HG02678 (cell line): ENCODE measurements around the gene DAPK2.

ENCODE experiments used
- ATAC-seq: cut with Tn5 transposase; IDR thresholded peaks from one replicate; pipeline ENCODE4 v1.9.1; 2021; ENCODE audit warnings: mild to moderate bottlenecking, moderate library complexity; ENCODE audit not compliant: unreplicated experiment

The DAPK2 gene

GRCh38 chr15:63998489-63998888 lies 47.8 kb downstream of the DAPK2 start:
- no peak for ATAC-seq

DNA sequence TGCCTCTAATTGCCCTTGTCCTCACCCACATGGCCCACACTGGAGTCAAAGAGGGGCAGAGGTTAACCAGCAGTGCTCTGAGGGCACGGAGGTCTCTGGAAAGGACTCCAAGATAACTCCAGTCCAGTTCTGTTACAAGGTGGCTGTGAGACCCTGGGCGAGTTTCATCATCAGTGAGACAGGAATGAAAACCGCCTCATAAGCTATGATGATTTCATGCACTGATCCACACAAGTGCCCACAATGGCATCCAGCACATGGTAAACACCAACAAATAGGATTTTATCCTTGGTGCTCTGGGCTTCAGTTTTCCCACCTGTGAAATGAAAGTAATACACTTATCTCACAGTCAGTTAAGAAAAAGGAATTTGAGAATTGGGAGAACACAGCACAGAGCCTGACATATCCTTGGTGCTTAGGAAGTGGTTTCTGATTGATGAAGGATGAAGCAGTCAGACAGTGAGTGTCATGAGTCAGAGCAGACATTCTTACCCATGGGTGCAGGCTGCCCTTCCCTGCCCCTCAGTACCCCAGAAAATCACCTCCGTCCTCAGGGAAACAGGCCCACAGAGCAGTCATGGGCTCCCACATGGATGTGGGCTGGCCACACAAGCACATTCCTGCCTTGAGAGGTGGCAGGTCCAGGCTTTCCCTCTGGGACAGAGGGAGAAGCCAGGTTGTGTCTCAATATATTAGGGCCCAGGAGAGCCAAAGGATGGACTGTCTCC lies 48.4 kb downstream of the DAPK2 start:
- no peak for ATAC-seq

- no peak for ATAC-seq
Observed at GRCh38 chr15:63996794-63997357, 49.4 kb downstream of the DAPK2 start.

DNA sequence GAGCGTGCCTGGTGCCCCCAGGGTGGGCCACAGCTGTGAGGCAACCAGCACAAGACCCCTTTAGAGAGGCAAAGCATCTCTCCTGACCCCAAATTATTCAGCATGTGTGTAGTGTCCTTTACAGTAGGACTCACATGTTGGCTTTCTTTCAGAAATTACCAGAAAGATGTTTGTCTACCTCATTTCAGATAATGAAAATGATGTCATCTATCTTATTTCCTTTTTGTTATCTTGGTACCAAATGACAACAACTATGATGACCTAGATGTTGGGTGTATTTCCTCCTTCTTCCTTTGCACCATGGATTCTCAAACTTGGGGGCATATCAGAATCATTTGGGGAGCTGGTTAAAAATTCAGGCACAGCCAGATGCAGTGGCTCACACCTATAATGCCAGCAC lies 50.5 kb downstream of the DAPK2 start:
- no peak for ATAC-seq

- ATAC-seq = no peak
Observed at GRCh38 chr15:63994073-63994600, 52.1 kb downstream of the DAPK2 start.

DNA sequence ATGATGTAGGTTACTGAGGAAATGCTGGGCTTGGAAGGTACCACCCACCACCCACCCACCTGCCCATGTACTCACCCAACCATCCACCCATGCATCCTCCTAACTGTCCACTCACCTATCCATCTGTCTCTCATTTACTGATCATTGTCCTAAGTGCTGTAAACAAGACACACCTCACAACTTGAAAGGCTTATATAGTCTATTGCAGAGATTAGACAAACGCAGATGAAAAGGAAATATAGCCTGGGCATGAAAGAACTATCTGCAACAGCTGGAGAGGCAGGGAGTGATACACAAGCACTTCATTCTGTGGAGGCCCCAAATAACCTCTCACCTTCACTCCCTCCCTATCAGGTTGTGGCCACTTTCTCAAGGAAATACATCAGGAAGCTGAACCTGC lies 54.0 kb downstream of the DAPK2 start:
- ATAC-seq = no peak

DNA sequence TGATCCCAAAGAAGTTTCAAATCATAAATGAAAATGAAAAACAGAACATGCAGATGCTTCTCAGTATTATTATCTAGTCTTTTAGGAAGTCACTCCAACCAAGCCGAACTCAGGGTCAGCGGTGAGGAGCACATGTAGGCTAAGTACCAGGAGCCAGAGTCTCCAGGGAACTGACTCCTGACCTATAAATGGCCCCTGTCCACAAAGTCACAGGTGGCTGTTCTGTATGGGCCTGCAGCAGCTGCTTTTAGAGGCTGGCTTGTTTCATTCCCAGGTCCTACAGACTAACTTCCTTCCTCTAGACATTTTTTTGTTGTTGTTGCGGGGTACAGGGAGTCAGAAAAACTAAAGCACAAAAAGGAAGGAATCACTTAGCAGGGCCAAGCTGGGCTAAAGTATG lies 54.6 kb downstream of the DAPK2 start:
- ATAC-seq = no peak

DNA sequence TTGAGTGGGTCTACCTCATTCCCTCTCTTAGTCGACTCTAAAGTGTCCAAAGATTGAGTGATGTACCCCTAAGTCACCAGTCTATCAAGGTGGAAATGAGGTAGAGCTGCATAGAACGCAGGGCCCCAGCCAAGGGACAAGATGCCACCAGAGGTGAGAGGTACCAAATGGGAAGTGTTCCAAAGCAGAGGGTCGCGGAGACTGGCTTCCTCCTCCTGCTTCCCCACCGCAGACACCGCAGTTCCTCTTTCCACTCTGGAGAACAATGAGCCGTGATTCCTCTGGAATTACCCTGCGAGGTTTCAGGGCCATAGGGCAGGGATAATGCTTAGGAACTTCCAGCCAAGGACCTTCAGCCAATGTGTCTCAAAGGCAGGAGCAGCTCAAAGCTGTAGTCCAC lies 55.8 kb downstream of the DAPK2 start:
- ATAC-seq = no peak

GRCh38 chr15:63987796-63988378 lies 58.4 kb downstream of the DAPK2 start:
- ATAC-seq = no peak

DNA sequence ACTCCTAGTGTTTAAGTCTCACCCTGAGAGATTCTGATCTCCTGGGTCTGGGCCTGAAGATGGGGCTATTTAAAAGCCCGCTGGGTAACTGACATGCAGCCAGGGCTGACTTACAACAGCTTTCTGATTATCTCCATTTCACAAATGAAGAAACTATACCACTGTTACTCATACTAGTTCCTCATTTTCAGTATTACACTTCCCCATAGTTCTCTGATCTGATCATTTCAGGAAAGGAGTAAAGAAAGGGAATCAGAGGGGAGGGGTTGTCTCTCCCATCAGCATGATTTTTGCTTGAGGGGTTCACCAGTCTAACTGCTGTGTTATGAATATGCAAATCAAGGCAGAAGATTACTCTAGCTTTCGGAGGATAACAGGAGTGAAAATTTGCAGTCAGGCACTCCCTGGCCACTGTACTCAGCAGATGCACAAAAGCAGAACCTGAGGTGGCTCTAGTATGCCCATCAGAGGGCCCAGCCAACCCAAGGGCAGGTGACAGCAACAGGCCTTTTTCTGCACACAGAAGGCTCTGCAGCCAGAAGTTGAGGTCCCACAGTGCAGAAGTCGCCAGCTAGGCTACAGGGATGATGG lies 59.4 kb downstream of the DAPK2 start:
- peak; percentile 80 for ATAC-seq

- peak; percentile 13 for ATAC-seq
Observed at GRCh38 chr15:63986185-63986680, 60.1 kb downstream of the DAPK2 start.

- ATAC-seq = no peak
Observed at GRCh38 chr15:63985221-63986184, 60.8 kb downstream of the DAPK2 start.

- no peak for ATAC-seq
Observed at GRCh38 chr15:63984331-63984730, 62.0 kb downstream of the DAPK2 start.

GRCh38 chr15:63983061-63983711 lies 63.1 kb downstream of the DAPK2 start:
- ATAC-seq = no peak

DNA sequence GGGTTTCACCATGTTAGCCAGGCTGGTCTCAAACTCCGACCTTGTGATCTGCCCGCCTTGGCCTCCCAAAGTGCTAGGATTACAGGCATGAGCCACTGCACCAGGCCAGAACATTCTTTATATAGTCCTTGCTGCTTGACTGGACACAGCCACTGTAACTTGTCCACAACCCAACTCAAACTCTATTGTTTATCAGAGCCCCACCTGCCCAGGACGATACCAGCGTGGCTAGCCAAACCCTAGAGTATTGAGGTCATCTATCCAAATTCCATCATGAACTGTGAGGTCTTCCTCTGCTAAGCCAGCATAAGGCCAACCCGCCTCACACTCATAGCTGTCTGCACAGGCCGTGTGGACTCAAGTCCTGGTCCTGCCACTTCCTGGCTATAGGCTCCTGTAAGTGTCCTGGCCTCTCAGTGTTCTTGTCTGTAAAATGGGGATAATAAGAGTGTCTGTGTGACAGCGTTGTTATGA lies 63.9 kb downstream of the DAPK2 start:
- no peak for ATAC-seq

- no peak for ATAC-seq
Observed at GRCh38 chr15:63981596-63982320, 64.5 kb downstream of the DAPK2 start.

DNA sequence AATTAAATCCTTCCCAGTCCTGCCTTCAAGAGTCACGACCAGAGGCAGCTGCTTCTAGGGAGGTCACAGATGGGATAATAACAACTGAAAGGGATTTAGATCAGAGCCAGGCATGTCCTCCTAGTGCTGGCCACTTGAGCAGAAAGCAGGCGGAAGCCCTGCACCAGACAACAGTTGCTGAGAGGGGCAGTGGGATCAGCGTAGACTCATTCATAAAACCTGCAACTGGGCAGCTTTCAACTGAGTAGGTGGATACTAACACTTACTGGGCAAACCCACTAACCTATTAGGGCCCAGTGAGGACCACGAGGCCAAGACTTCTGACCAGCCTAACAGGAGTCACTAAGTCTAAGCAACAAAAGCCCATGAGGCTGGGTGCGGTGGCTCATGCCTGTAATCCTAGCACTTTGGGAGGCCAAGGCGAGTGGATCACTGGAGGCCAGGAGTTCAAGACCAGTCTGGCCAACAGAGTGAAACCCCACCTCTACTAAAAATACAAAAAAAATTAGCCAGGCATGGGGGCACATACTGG lies 67.0 kb downstream of the DAPK2 start:
- ATAC-seq = no peak

DNA sequence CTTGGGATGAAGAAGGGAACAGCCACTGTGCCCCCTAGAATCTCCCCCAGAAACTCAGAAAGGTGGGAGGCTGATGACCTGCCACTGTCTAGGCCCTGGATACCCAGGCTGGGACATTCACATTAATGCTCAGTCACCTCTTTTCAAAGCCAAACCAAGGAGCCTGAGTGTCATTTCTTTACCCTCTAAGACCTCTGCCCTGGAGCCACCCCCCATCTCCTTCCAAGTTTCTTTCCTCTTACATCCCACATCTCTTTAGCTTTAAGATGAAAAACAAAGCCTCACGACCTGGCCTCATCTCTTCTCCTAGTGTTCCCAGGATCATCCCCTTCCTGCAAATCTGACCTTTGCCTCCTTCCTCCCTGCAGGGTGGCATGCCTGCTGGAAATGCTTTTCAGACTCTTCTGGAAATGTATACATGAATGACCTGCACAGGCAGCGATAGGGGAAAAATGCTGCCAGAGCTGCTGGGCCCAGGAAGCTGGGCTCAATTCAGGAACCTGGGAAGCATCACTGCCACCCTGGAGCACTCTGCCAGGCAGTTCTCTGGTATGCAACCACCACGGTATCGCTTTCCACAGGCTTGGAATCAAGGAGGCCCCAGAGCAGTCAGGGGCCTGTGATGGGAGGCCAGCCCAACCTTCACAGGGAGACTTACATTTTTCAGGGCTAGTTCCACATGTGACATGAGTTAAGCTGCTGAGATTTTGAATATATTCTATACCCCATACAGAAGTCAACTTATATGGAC lies 67.6 kb downstream of the DAPK2 start:
- ATAC-seq = no peak
